SU-DHL-6 (cell line): ENCODE data around the gene DENND1C.

Experiments used
- H2AFZ ChIP-seq: fragments of 200-600 bp; sonication (generic); 2 replicates; pipeline ENCODE4 v1.6.1; 2014; ENCODE audit warnings: low read depth, mild to moderate bottlenecking, moderate library complexity, mixed read lengths, antibody characterized with exemption, low read length; ENCODE audit not compliant: severe bottlenecking
- H3F3A ChIP-seq: fragments of 200-600 bp; shearing (Covaris generic); 2 replicates; pipeline ENCODE4 v1.6.0; 2016; ENCODE audit warnings: antibody characterized with exemption, mild to moderate bottlenecking; ENCODE audit not compliant: insufficient read depth
- H3K27ac ChIP-seq: fragments of 200-600 bp; sonication (generic); 2 replicates; pipeline ENCODE4 v1.5.1; 2016; ENCODE audit warnings: low read depth, mild to moderate bottlenecking, low read length, moderate library complexity, mixed read lengths
- H3K27me3 ChIP-seq: fragments of 200-600 bp; sonication (generic), shearing (Covaris generic); 2 replicates; pipeline ENCODE4 v1.6.0; 2014; ENCODE audit warnings: mild to moderate bottlenecking, low read length
- H3K36me3 ChIP-seq: fragments of 200-600 bp; sonication (generic); 2 replicates; pipeline ENCODE4 v1.6.1; 2014; ENCODE audit warnings: mild to moderate bottlenecking, low read length, mixed read lengths
- H3K4me2 ChIP-seq: fragments of 300-600, 200-600 bp; shearing (Covaris generic), sonication (generic); 2 replicates; pipeline ENCODE4 v1.6.0; 2014; ENCODE audit warnings: low read length, low read depth, mild to moderate bottlenecking; ENCODE audit not compliant: poor library complexity, severe bottlenecking
- H3K4me3 ChIP-seq: fragments of 200-600 bp; sonication (generic); 2 replicates; pipeline ENCODE4 v1.5.1; 2014; ENCODE audit warnings: antibody characterized with exemption, low read length, mild to moderate bottlenecking, mixed read lengths; ENCODE audit not compliant: insufficient read depth, poor library complexity, severe bottlenecking
- H3K79me2 ChIP-seq: fragments of 200-600 bp; sonication (generic); 2 replicates; pipeline ENCODE4 v1.6.1; 2014; ENCODE audit warnings: mild to moderate bottlenecking, low read length, moderate library complexity; ENCODE audit not compliant: insufficient read depth
- H3K9ac ChIP-seq: fragments of 200-600 bp; sonication (generic); 2 replicates; pipeline ENCODE4 v1.7.0; 2014; ENCODE audit warnings: mild to moderate bottlenecking, low read length
- H3K9me2 ChIP-seq: fragments of 200-600 bp; sonication (generic); replicated peaks from 2 replicates; pipeline ENCODE4 v1.6.1; 2014; ENCODE audit warnings: low read length; ENCODE audit not compliant: insufficient read depth
- H3K9me3 ChIP-seq: fragments of 200-600 bp; sonication (generic); 2 replicates; pipeline ENCODE4 v1.6.1; 2014; ENCODE audit warnings: low read length, mixed read lengths; ENCODE audit not compliant: insufficient read depth
- H4K20me1 ChIP-seq: fragments of 200-600 bp; sonication (generic); 2 replicates; pipeline ENCODE4 v1.6.1; 2014; ENCODE audit warnings: low read depth, mild to moderate bottlenecking, antibody characterized with exemption, low read length, moderate library complexity, mixed read lengths
- CTCF ChIP-seq: fragments of 200-600 bp; sonication (generic); IDR thresholded peaks from one replicate; pipeline ENCODE4 v1.5.1; 2017; ENCODE audit warnings: antibody characterized with exemption, mild to moderate bottlenecking, low read length, moderate library complexity; ENCODE audit not compliant: insufficient read depth, poor library complexity, severe bottlenecking
- EZH2phosphoT487 ChIP-seq: fragments of 200-600 bp; sonication (generic), shearing (Covaris generic); conservative IDR thresholded peaks from 2 replicates; pipeline ENCODE4 v1.6.1; 2018; ENCODE audit warnings: mild to moderate bottlenecking, antibody characterized with exemption, low read length, moderate library complexity, mixed read lengths

DENND1C gene

DNA sequence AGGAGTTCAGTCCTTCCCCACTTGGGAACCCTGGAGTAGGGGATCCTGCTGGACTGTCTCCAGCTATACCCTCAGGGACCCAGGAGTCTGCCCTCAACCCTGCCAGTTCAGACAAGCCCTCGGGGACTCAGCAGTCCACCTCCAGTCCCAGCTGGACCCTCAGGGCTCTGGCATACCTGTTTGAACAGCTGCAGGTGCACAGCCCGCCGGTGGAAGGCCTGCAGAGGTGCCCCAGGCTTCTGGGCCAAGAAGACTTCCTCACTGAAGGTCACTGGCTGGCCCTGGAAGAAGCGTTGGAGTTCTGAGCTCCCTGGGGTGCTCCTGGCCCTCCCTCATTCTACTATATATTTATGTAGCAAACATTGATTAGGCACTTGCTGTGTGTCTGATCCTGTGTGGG, 8.9 kb downstream of the DENND1C start:
- Histone ChIP-seq H2AFZ (no peak overlapping the region), H3K9ac (no peak overlapping the region), H3K9me2 (no peaks in the 10 kb centered on the region), H4K20me1 (no peaks in the 10 kb centered on the region), H3K9me3 (no peaks in the 10 kb centered on the region), H3K79me2 (no peaks in the 10 kb centered on the region), H3K27ac (no peak overlapping the region), H3F3A (no peaks in the 10 kb centered on the region), H3K36me3 (no peaks in the 10 kb centered on the region), H3K4me2 (no peak overlapping the region), H3K27me3 (no peaks in the 10 kb centered on the region), H3K4me3 (no peak overlapping the region)
- no peak for TF ChIP-seq EZH2phosphoT487
- no peak for TF ChIP-seq CTCF

- no peaks in the 10 kb centered on the region for H3K36me3 ChIP-seq
Observed at GRCh38 chr19:6471076-6471475, 10.5 kb downstream of the DENND1C start.

DNA sequence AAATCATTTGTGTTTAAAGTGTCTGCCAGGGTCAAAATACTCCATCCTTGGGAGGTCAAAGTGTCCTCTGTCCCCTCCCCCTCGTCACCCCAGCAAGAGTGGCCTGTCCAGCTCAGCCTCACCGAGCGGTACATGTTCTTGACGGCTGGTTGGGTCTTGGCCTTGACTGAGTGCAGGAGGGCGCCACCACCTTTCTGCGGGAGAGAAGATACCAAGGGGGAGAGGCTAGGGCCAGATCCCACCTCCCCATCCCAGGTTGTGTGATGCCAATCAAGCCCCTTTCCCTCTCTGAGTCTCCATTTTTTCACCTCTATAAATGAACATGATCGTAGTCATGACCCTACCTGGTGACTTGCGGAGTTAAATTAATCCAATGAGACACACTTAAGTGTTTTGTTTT, 11.4 kb downstream of the DENND1C start:
- no peaks in the 10 kb centered on the region for H3K9me2 ChIP-seq
- no peak overlapping the region for H2AFZ ChIP-seq
- no peaks in the 10 kb centered on the region for H3K27me3 ChIP-seq

More at GRCh38 chr19:6471076-6471475, 10.5 kb downstream of the DENND1C start:
- no peaks in the 10 kb centered on the region for H3K79me2 ChIP-seq
- H3K9me3 ChIP-seq, result no peaks in the 10 kb centered on the region
- H4K20me1 ChIP-seq, result no peaks in the 10 kb centered on the region
- H3K4me3 ChIP-seq, result no peak overlapping the region
- no peaks in the 10 kb centered on the region for H3K27me3 ChIP-seq
- TF ChIP-seq CTCF (no peak), EZH2phosphoT487 (no peak)
- no peak overlapping the region for H3K4me2 ChIP-seq
- no peak overlapping the region for H3K27ac ChIP-seq
- no peak overlapping the region for H3K9ac ChIP-seq
- H2AFZ ChIP-seq, result no peak overlapping the region
- no peaks in the 10 kb centered on the region for H3F3A ChIP-seq
- no peaks in the 10 kb centered on the region for H3K9me2 ChIP-seq

More for the DNA sequence above, 11.4 kb downstream of the DENND1C start:
- Histone ChIP-seq H3K79me2 (no peaks in the 10 kb centered on the region), H3K9me3 (no peaks in the 10 kb centered on the region), H3K4me2 (no peak overlapping the region), H3F3A (no peaks in the 10 kb centered on the region), H3K9ac (no peak overlapping the region), H3K27ac (no peak overlapping the region), H4K20me1 (no peaks in the 10 kb centered on the region), H3K4me3 (no peak overlapping the region), H3K36me3 (no peaks in the 10 kb centered on the region)
- TF ChIP-seq CTCF, result no peak
